HEK293 (cell line): Measurements from ENCODE around the gene NAPG.

Source experiments
- CTCF ChIA-PET: fragments of 350-600 bp; formaldehyde crosslinking; extraction: SDS; loops from one replicate; lab custom pipeline; 2021; ENCODE audit warnings: antibody characterized with exemption; lab: Yijun Ruan, JAX
- POLR2A ChIA-PET: fragments of 300-600 bp; formaldehyde crosslinking; extraction: SDS; loops from one replicate; lab custom pipeline; 2020; ENCODE audit warnings: antibody characterized with exemption, inconsistent platforms; lab: Yijun Ruan, JAX
- H3K27ac ChIP-seq: fragments of 200-500 bp; sonication (Bioruptor generic); 2 replicates; pipeline ENCODE4 v1.5.1; 2014; ENCODE audit warnings: low read depth, low read length, control low read depth, inconsistent platforms; ENCODE audit errors: extremely low read depth
- H3K36me3 ChIP-seq, 2 experiments: fragments of 200-500 bp in 1 of 2; sonication (Bioruptor generic) in 1 of 2; 1 replicate in 1 of 2; 2 replicates in 1 of 2; pipeline ENCODE4 v1.5.1; 2014 to 2017; ENCODE audit warnings: inconsistent platforms in 2 of 2, low read length in 2 of 2; ENCODE audit not compliant: control insufficient read depth in 2 of 2, insufficient read depth in 1 of 2
- H3K4me1 ChIP-seq: fragments of 200-500 bp; sonication (Bioruptor generic); 2 replicates; pipeline ENCODE4 v1.5.1; 2014; ENCODE audit warnings: mild to moderate bottlenecking, low read length, inconsistent platforms; ENCODE audit not compliant: control insufficient read depth, insufficient read depth
- H3K4me3 ChIP-seq: 2 replicates; pipeline ENCODE4 v1.5.1; 2011; ENCODE audit warnings: low read depth, mild to moderate bottlenecking, control low read depth, low read length, moderate library complexity
- H3K9me3 ChIP-seq: fragments of 200-500 bp; sonication (Bioruptor generic); 2 replicates; pipeline ENCODE4 v1.5.1; 2014; ENCODE audit warnings: low read depth, low read length, inconsistent platforms; ENCODE audit not compliant: control insufficient read depth, insufficient read depth
- BCL11B ChIP-seq: fragments of 450-650 bp; formaldehyde crosslinking; IDR thresholded peaks from 2 replicates; pipeline ENCODE4 v1.5.1; 2016; ENCODE audit warnings: low read depth, missing biosample characterization, missing genetic modification characterization
- HIC1 ChIP-seq: fragments of 450-650 bp; formaldehyde crosslinking; IDR thresholded peaks from 2 replicates; pipeline ENCODE4 v1.5.1; 2016; ENCODE audit warnings: missing biosample characterization, missing genetic modification characterization
- HOXD13 ChIP-seq: sonication (generic); formaldehyde crosslinking; IDR thresholded peaks from 2 replicates; pipeline ENCODE4 v1.8.0; 2022; ENCODE audit warnings: missing genetic modification reagents, borderline replicate concordance
- PRDM10 ChIP-seq: fragments of 450-650 bp; formaldehyde crosslinking; IDR thresholded peaks from 2 replicates; pipeline ENCODE4 v1.5.1; 2016; ENCODE audit warnings: missing biosample characterization, missing genetic modification characterization
- SCRT2 ChIP-seq: fragments of 450-650 bp; formaldehyde crosslinking; IDR thresholded peaks from 2 replicates; pipeline ENCODE4 v1.5.1; 2016; ENCODE audit warnings: missing biosample characterization, missing genetic modification characterization
- YY1 ChIP-seq: fragments of 450-650 bp; formaldehyde crosslinking; IDR thresholded peaks from 2 replicates; pipeline ENCODE4 v1.5.1; 2018; ENCODE audit warnings: missing biosample characterization, missing genetic modification characterization
- YY2 ChIP-seq: fragments of 450-650 bp; formaldehyde crosslinking; IDR thresholded peaks from 2 replicates; pipeline ENCODE4 v1.5.1; 2016; ENCODE audit warnings: missing biosample characterization, missing genetic modification characterization
- ZBTB17 ChIP-seq: fragments of 450-650 bp; formaldehyde crosslinking; IDR thresholded peaks from 2 replicates; pipeline ENCODE4 v1.5.1; 2016; ENCODE audit warnings: missing biosample characterization, missing genetic modification characterization
- ZFHX2 ChIP-seq: fragments of 450-650 bp; formaldehyde crosslinking; conservative IDR thresholded peaks from 2 replicates; pipeline ENCODE4 v1.5.1; 2016; ENCODE audit warnings: missing biosample characterization, missing genetic modification characterization
- ZNF19 ChIP-seq: fragments of 450-650 bp; formaldehyde crosslinking; IDR thresholded peaks from 2 replicates; pipeline ENCODE4; 2016; ENCODE audit warnings: missing biosample characterization, missing genetic modification characterization, low read depth
- ZNF404 ChIP-seq: fragments of 450-650 bp; formaldehyde crosslinking; IDR thresholded peaks from 2 replicates; pipeline ENCODE4 v1.5.1; 2017; ENCODE audit warnings: missing biosample characterization, missing genetic modification characterization
- ZNF433 ChIP-seq: fragments of 450-650 bp; formaldehyde crosslinking; IDR thresholded peaks from 2 replicates; pipeline ENCODE4 v1.5.1; 2016; ENCODE audit warnings: missing biosample characterization, missing genetic modification characterization, low read depth
- ZNF501 ChIP-seq: fragments of 450-650 bp; formaldehyde crosslinking; IDR thresholded peaks from 2 replicates; pipeline ENCODE4 v1.5.1; 2016; ENCODE audit warnings: missing biosample characterization, missing genetic modification characterization
- ZNF514 ChIP-seq: fragments of 450-650 bp; formaldehyde crosslinking; IDR thresholded peaks from 2 replicates; pipeline ENCODE4 v1.5.1; 2016; ENCODE audit warnings: missing biosample characterization, missing genetic modification characterization
- ZNF560 ChIP-seq: fragments of 450-650 bp; formaldehyde crosslinking; IDR thresholded peaks from 2 replicates; pipeline ENCODE4 v1.5.1; 2017; ENCODE audit warnings: missing biosample characterization, missing genetic modification characterization, borderline replicate concordance
- ZNF585B ChIP-seq: fragments of 450-650 bp; formaldehyde crosslinking; IDR thresholded peaks from 2 replicates; pipeline ENCODE4 v1.5.1; 2016; ENCODE audit warnings: missing biosample characterization, missing genetic modification characterization
- ZNF610 ChIP-seq: fragments of 450-650 bp; formaldehyde crosslinking; IDR thresholded peaks from 2 replicates; pipeline ENCODE4 v1.5.1; 2016; ENCODE audit warnings: missing biosample characterization, missing genetic modification characterization, borderline replicate concordance
- ZNF626 ChIP-seq: fragments of 450-650 bp; sonication (Bioruptor Pico); formaldehyde crosslinking; IDR thresholded peaks from 2 replicates; pipeline ENCODE4 v1.5.1; 2018; ENCODE audit warnings: missing biosample characterization, missing genetic modification characterization, inconsistent platforms
- ZNF664 ChIP-seq: fragments of 450-650 bp; formaldehyde crosslinking; IDR thresholded peaks from 2 replicates; pipeline ENCODE4 v1.5.1; 2016; ENCODE audit warnings: missing biosample characterization, missing genetic modification characterization
- ZNF747 ChIP-seq: fragments of 450-650 bp; formaldehyde crosslinking; IDR thresholded peaks from 2 replicates; pipeline ENCODE4 v1.5.1; 2016; ENCODE audit warnings: missing biosample characterization, missing genetic modification characterization
- ZNF76 ChIP-seq: fragments of 450-650 bp; formaldehyde crosslinking; IDR thresholded peaks from 2 replicates; pipeline ENCODE4; 2016; ENCODE audit warnings: low read depth, missing biosample characterization, missing genetic modification characterization, borderline replicate concordance
- ZNF777 ChIP-seq: fragments of 450-650 bp; formaldehyde crosslinking; IDR thresholded peaks from 2 replicates; pipeline ENCODE4 v1.5.1; 2017; ENCODE audit warnings: missing biosample characterization, missing genetic modification characterization, borderline replicate concordance
- ZNF785 ChIP-seq: fragments of 450-650 bp; formaldehyde crosslinking; IDR thresholded peaks from 2 replicates; pipeline ENCODE4 v1.5.1; 2016; ENCODE audit warnings: missing biosample characterization, missing genetic modification characterization
- ZNF792 ChIP-seq: fragments of 450-650 bp; formaldehyde crosslinking; IDR thresholded peaks from 2 replicates; pipeline ENCODE4 v1.5.1; 2016; ENCODE audit warnings: missing biosample characterization, missing genetic modification characterization
- ZSCAN4 ChIP-seq: fragments of 450-650 bp; formaldehyde crosslinking; IDR thresholded peaks from 2 replicates; pipeline ENCODE4 v1.5.1; 2017; ENCODE audit warnings: missing biosample characterization, missing genetic modification characterization
- TF ChIP-seq, protein P1 (sequence below): fragments of 450-650 bp; formaldehyde crosslinking; IDR thresholded peaks from 2 replicates; pipeline ENCODE4 v1.5.1; 2016; ENCODE audit warnings: missing biosample characterization, missing genetic modification characterization
- TF ChIP-seq, protein P2 (sequence below): fragments of 450-650 bp; formaldehyde crosslinking; IDR thresholded peaks from 2 replicates; pipeline ENCODE4 v1.5.1; 2016; ENCODE audit warnings: missing biosample characterization, missing genetic modification characterization

Gene NAPG

DNA sequence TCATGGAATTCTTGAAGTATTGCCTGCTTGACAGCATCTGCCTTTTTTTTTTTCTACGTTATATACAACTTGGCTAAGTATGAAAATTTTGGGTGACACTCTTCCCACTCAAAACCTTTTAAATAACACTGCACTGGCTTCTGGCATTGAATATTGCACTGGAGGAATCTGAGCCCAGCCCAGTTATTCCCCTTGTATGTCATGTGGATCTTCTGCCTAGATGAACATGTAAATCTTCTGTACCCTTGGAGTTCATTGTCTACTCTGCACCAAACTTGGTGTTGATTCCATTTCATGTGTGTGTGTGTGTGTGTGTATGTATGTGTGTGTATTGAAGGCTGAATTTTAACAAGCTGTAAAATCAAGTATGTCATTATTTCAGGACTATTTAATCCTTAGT lies 59.4 kb downstream of the NAPG start:
- Histone ChIP-seq H3K36me3 (no peaks in the 10 kb centered on the region), H3K4me3 (no peak overlapping the region), H3K9me3 (no peaks in the 10 kb centered on the region), H3K4me1 (no peaks in the 10 kb centered on the region), H3K27ac (no peak overlapping the region)
- ChIA-PET POLR2A (no interaction called here), CTCF (no interaction called here)
- TF ChIP-seq ZNF514 (tag by site-specific recombination) (no peak), PRDM10 (no peak), ZNF792 (tag by site-specific recombination) (no peak), ZSCAN4 (tag by site-specific recombination) (no peak), ZNF626 (tag by site-specific recombination) (no peak), ZNF501 (tag by site-specific recombination) (no peak), ZNF404 (tag by site-specific recombination) (no peak), ZNF664 (tag by site-specific recombination) (no peak), ZBTB17 (tag by site-specific recombination) (no peak), ZNF433 (tag by site-specific recombination) (no peak), ZNF560 (no peak), HOXD13 (CRISPR knock-in tag) (no peak), ZNF777 (no peak), YY2 (tag by site-specific recombination) (no peak), YY1 (tag by site-specific recombination) (no peak)
- TF ChIP-seq, protein P1, sequence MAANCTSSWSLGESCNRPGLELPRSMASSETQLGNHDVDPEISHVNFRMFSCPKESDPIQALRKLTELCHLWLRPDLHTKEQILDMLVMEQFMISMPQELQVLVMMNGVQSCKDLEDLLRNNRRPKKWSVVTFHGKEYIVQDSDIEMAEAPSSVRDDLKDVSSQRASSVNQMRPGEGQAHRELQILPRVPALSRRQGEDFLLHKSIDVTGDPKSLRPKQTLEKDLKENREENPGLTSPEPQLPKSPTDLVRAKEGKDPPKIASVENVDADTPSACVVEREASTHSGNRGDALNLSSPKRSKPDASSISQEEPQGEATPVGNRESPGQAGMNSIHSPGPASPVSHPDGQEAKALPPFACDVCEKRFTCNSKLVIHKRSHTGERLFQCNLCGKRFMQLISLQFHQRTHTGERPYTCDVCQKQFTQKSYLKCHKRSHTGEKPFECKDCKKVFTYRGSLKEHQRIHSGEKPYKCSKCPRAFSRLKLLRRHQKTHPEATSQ, result no peak

- CTCF ChIA-PET, result no interaction called here
- no peaks in the 10 kb centered on the region for H3K4me1 ChIP-seq
- POLR2A ChIA-PET, result no interaction called here
- H3K9me3 ChIP-seq, result no peaks in the 10 kb centered on the region
- no peak overlapping the region for H3K4me3 ChIP-seq
- no peaks in the 10 kb centered on the region for H3K36me3 ChIP-seq
- no peak for TF ChIP-seq HIC1 (tag by site-specific recombination)
- TF ChIP-seq ZNF785 (tag by site-specific recombination), result no peak
- TF ChIP-seq BCL11B (tag by site-specific recombination), result no peak
- TF ChIP-seq ZNF585B, result no peak
- TF ChIP-seq, protein P2, sequence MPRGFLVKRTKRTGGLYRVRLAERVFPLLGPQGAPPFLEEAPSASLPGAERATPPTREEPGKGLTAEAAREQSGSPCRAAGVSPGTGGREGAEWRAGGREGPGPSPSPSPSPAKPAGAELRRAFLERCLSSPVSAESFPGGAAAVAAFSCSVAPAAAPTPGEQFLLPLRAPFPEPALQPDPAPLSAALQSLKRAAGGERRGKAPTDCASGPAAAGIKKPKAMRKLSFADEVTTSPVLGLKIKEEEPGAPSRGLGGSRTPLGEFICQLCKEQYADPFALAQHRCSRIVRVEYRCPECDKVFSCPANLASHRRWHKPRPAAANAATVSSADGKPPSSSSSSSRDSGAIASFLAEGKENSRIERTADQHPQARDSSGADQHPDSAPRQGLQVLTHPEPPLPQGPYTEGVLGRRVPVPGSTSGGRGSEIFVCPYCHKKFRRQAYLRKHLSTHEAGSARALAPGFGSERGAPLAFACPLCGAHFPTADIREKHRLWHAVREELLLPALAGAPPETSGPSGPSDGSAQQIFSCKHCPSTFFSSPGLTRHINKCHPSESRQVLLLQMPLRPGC (tag by site-specific recombination), result no peak
- no peak for TF ChIP-seq SCRT2 (tag by site-specific recombination)
- no peak for TF ChIP-seq ZNF76
- TF ChIP-seq ZNF747, result no peak
- no peak for TF ChIP-seq ZFHX2 (tag by site-specific recombination)
- no peak for TF ChIP-seq ZNF610 (tag by site-specific recombination)
- no peak for TF ChIP-seq ZNF19 (tag by site-specific recombination)
- no peak for TF ChIP-seq ZSCAN4 (tag by site-specific recombination)
- H3K27ac ChIP-seq, result no peak overlapping the region
Observed at GRCh38 chr18:10588975-10589374, 63.1 kb downstream of the NAPG start.
